Measurements from ENCODE around the gene ST7.
"Not testable (repeated sequence)": the region's sequence is repeated elsewhere in the genome, so short reads cannot be mapped to it uniquely, and the experiment has no call there.

ST7 gene

DNA sequence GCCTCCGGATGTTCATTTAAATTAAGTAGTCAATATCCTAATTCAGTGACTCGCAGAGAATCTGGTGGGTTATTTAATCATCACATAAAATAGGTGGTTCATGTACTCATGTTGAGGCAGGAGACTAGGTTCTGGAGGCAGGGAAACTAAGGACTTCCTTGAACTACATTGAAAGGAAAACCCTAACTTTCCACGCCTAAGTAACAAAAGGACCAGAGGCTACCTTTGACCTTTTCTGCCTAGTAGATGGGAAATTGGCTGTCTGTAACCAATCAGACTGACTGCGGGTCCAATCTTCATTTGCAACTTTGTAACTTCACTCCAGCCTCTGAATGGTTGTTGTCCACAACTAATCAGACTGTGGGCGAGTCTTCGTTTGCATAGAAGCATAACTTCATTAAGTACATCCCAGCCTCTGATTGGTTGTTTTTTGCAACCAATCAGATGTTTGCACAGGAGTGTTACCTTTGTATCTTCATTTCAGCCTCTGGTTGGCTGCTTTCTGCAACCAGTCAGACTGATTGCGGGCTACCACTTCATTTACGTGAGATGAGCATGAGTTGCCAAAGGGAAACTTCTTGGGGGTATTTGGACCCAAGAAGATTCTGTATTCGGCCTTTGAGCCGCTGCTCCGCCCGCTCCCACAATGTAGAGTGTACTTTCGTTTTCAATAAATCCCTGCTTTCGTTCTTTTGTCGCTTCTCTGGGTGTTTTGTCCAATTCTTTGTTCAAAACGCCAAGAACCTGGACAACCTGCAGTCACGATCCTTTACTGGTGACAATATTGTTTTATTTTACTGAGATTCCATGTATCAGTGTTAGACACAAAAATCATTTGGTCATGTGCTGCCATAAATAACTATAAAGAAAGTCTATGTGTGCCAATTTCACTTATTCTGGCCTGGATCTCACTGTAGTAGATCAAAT lies 1.7 kb upstream of the ST7 start:
- DNase-seq (ENCODE audit: low spot score): no peak

DNA sequence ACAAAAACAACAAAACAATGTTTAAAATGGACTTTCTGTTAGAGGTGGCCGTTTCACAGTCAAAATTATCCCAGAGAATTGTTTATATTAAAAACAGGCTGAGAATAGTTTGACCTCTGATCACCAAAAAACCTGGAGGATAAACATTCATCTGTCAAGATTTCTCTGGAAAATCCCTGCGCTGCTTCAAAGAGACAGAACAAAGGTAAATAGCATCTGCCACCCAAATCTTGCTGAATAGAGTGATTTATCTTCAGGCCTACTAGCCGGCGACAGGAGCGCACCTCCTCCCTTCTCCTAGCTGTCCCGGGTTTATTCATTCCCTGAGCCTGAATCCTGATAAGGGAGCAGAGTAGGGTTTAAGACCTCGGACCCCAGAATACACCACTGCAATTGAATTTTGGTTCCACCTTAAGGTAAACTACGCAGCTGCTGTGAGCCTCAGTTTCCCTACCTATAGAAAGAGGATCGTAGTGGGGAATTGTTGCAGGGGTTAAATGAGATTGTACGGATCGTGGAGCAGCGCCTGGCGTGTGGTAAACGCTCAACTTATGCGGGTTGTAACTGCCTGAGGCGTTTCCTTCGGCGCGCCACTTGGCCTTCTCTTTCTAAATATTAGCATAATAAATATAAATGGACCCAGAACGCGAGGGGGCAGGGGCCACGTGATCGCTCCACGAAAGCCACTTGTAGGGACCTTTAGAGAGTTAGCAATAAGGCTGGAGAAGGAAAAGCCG lies 498 bp upstream of the ST7 start:
- DNase-seq (ENCODE audit: low spot score): peak; percentile 52

GRCh38 chr7:116953906-116954838 lies 871 bp downstream of the ST7 start:
- peak; percentile 79 for DNase-seq (ENCODE audit: low spot score)

DNA sequence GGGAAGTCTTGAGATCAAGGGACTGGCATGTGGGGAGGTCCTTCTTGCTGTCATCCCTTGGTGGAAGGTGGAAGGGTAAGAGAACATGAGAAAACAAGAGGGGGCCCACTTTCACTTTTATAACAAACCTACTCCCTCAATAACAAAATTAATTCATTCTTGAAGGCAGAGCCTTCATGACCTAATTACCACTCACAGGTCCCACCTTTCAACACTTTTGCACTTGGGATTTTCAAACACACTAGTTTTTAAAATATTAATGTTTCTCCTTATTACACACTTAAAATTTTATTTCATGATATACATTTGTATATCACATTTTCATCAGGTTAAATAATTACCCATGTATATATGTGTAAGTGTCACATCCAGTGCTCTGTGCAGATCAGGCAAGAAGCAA lies 2.0 kb downstream of the ST7 start:
- no peak for DNase-seq (ENCODE audit: low spot score)

DNA sequence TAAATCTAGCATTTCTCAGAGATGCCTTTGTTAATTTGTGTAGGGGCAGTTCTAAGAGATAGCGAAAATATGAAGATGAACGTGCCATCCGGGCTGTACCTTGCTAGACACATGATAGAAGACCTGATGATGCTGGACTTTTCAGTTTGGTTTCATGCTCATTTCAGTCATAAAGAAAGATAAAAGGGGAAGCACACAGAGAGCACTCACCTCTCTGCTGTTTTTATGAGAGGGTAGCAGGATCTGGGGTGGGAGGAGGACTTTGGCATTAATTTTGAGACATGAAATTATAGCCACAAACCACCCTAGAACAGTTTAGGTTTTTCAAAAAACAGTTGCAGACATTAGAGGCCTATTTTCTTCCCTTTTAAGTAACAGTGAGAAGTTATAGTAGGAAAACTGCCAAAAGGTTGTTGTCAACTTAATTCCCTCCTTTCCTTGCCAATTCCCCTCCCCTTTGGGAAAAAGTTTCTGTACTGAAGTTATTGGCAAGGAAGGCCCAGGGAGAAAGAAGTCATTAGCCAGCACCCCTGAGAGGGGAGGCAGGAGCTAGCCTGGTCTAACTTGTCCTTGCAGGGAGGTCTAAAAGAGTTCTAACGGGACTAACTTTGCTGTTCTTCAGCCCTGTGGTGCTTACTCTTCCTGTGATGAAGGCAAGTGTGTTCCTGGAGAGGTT lies 2.6 kb downstream of the ST7 start:
- peak; percentile 11 for DNase-seq (ENCODE audit: low spot score)

DNA sequence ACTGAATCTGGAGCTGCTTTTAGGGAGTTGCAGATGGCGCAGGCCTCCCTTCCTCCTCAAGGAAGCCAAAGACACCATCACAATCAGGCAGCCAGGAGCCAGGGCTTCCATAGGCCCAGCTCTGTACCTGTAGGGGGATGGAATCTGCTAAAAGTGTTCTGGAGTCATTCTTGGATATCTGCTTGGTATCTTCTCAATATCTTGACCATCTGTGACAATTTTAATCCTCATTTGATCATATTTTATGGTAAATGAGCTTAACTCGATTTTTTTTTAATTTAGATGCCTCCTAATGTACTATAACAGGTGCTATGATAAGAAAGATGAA lies 3.1 kb downstream of the ST7 start:
- no peak for DNase-seq (ENCODE audit: low spot score)

GRCh38 chr7:116957874-116958273 lies 4.6 kb downstream of the ST7 start:
- DNase-seq (ENCODE audit: low spot score): no peak

GRCh38 chr7:116961966-116962673 lies 8.8 kb downstream of the ST7 start:
- DNase-seq (ENCODE audit: low spot score): not testable (repeated sequence)

DNA sequence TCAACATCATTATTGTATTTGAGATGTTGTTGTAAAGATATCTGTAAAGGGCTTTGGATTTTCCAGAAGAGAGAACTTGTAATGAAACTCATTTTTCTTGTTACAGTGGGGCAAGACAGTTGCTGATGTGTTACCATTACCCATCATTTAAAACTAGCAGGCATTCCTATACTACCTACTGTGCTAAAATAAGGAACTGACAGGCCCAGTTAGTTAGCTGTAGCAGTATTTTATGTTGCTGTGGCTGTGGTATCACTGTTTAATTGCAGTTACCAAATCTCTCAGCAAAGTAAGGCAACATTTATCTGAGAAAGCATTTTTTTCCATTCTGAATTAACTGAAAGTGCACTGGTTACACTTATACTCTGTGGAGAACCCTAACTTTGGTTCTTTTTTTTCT lies 9.9 kb downstream of the ST7 start:
- no peak for DNase-seq (ENCODE audit: low spot score)

- DNase-seq (ENCODE audit: low spot score): no peak
These were observed 13.3 kb downstream of the ST7 start for GRCh38 chr7:116966601-116967000.

DNA sequence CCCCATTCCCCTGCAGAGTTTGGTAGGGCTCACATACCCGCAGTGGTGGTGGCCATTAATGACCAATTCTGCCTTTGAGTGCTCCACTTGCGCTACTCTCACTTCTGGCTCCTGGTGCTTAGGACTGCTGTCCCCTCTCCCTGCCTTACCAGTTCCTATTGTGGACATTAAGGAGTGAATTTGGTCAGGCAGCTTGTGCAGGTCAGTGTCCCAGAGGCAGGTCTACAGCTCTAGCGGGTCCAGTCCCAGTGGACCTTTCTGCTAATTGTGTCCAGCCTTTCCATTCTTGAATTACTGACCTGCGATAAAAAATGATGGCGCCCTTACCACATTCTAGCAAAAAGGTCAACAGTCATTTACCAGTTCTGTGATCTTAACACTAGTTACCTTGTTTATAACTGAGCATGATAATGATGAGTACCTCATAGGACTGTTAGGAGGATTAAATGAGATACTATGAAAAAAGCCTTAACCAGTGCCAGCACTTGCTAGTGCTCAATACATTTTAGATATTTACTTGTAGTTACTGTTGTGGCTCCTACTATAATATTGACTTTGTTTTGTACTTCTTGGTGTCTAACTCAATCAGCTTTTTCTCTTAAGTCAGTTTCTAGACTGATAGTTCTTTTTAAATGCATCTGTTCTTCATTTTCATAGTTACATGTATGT lies 14.1 kb downstream of the ST7 start:
- DNase-seq (ENCODE audit: low spot score): no peak

DNA sequence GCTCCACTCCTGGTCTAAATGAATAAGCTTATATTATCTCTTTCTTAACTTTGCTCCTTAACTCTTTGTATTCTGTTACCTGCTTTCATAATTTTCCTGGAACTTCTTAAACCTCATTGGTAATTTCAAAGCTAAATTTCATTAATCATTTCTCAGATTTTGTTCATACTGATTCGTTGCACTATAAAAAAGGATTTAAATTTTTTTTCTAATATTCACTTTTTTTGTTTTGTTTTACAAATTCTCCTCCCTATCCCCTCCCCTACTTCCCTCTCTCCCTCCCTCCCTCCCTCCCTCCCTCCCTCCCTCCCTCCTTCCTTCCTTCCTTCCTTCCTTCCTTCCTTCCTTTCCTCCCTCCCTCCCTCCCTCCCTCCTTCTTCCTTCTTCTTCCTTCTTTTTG lies 14.7 kb downstream of the ST7 start:
- DNase-seq (ENCODE audit: low spot score): no peak

DNA sequence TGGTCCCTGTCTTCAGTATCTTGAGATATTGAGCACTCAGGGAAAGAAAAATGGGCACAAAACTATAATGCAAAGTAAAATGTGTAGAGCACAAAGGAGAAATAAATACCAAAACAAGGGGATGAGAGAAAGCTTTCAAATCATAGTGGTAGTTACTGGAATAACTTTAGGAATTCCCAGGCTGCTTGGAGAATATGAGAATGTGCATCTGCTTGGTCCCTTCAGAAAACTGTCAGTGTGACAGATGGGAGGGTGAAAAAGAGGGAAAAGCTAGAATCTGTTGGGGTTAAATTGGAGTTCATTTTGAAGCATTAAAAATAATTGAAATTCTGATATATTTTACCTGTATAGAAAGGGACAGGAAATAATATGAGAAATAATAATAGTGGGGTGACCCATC lies 15.3 kb downstream of the ST7 start:
- DNase-seq (ENCODE audit: low spot score): no peak

DNA sequence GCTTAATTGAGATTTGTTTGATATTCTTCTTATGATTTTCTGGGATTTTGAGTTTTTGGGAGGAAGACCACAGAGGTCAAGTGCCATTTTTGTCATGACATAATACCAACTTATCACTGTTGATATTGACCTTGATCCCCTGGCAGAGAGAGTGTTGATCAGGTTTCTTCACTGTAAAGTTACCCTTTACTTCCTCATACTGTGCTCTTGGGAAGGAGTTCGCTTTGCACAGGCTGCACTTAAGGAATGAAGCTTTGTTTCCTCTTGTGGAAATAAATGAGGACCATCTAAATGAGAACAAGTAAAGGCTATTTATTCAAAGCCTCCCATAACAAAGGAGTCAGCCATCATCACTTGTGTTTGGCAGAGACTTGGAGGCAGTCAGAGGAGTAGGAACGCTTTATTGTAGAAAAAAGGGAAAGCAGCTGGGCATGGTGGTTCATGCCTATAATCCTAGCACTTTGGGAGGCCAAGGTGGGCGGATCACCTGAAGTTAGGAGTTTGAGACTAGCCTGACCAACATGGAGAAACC lies 16.1 kb downstream of the ST7 start:
- DNase-seq (ENCODE audit: low spot score): no peak

DNA sequence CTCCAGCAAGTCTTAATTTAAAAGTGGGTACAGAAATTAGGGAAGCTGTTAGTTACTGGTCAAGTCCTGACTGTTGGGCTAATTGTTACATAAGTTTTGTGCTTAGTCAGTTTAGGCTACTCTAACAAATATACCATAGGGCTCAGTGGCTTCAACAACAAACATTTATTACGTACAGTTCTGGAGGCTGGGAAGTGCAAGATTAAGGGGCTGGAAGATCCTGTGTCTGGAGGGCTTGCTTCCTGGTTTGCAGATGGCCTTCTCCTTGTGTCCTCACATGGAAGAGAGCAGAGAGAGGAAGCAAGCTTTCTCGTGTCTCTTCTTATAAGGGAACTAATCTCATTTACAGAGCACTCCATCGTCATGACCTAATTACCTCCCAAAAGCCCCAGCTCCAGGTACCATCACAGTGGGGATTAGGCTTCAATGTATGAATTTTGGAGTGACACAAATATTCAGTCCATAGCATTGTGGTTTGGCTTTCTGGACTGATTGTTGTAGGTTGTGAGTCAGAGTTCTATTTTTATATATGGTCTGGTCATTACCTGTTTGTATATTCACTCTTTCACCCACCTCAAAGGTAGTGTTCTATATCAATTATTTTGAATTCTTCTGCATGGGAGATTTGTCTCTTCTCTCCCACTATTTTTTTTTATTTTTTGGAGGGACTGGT lies 17.1 kb downstream of the ST7 start:
- no peak for DNase-seq (ENCODE audit: low spot score)

GRCh38 chr7:116971153-116971552 lies 17.9 kb downstream of the ST7 start:
- DNase-seq (ENCODE audit: low spot score): not testable (repeated sequence)

GRCh38 chr7:116971869-116972268 lies 18.6 kb downstream of the ST7 start:
- DNase-seq (ENCODE audit: low spot score): no peak

DNA sequence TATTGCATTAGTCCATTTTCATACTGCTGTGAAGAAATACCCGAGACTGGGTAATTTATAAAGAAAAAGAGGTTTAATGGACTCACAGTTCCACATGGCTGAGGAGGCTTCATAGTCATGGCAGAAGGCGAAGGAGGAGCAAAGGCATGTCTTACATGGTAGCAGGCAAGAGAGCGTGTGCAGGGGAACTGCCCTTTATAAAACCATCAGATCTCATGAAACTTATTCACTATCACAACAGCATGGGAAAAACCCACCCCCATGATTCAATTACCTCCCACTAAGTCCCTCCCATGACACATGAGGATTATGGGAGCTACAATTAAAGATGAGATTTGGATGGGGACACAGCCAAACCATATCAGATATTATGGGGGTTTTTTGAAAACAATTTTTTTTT lies 21.7 kb downstream of the ST7 start:
- DNase-seq (ENCODE audit: low spot score): not testable (repeated sequence)

GRCh38 chr7:116977172-116977571 lies 23.9 kb downstream of the ST7 start:
- no peak for DNase-seq (ENCODE audit: low spot score)

DNA sequence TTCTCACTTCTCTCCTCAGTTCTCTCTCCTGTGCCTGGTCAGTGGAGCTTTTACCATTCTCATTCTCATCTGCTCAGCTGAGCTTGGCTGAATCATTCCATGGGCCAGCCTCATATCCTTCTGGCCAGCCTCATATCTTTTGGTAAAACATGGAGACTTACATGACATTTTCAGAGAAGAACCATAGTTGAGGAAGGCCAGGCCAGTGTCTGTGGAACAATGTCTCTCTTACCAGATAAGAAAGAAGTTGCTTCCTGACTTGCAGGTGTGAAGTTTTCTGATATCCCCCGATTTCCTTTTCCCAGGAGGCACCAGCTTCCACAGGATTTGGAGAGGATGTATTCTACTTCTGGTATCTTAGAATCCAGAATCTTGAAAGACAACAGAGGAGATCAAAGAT lies 24.7 kb downstream of the ST7 start:
- DNase-seq (ENCODE audit: low spot score): no peak
